GM18511 (cell line): ENCODE measurements around the gene TMEM63B.
A peak's percentile ranks its signal among the peaks of the same experiment; 100 is the strongest.
"Not testable (repeated sequence)": the region's sequence is repeated elsewhere in the genome, so short reads cannot be mapped to it uniquely, and the experiment has no call there.

Experiments
- ATAC-seq: cut with Tn5 transposase; IDR thresholded peaks from one replicate; pipeline ENCODE4 v1.9.1; 2021; ENCODE audit warnings: mild to moderate bottlenecking, moderate library complexity; ENCODE audit not compliant: unreplicated experiment

The TMEM63B gene

DNA sequence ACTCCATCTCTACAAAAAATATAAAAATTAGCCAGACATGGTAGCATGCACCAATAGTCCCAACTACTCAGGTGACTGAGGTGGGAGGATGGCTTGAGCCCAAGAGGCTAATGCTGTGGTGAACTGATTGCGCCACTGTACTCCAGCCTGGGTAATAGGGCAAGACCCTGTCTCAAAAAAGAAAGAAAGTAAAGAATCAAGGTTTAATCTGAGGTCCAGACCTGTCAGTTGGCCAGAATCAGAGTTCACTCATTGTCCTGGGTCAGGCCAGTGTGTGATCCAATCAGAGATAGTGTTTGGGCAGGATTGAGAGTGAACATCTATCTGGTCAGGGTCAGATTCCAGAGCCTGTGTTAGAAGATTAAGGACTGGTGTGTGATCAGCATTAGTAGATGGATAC is 15.5 kb downstream of the TMEM63B start:
- ATAC-seq = no peak

DNA sequence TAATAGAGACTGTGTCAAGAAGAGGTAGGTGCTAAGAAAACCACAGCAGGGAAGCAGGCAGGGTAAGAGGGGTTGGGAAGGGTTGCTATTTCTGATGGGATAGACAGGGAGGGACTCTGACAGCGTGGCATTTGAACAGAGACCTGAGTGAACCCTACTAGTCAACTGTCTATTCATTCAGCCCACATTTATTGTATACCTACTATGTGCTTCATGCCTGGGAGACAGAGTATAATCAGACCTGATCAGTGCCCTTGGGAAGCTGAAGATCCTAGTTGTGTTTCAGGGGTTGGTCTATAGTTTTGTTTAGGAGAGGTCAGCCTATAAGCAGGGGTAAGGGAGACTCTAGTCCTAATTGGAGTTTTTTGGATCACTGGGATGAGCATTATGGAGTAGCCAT is 16.4 kb downstream of the TMEM63B start:
- no peak for ATAC-seq

DNA sequence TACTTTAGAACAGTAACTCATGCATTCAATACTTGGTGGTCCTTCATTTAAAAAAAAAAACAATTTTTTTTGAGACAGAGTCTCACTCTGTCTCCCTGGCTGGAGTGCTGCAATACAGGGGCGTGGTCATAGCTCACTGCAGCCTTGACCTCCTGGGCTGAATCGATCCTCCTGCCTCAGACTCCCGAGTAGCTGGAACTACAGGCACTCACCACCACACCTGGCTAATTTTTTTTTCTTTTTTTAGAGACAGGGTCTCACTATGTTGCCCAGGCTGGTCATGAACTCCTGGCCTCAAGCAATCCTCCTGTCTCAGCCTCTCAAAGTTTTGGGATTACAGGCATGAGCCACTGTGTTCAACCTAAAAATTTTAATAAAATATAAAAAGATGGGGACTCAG is 17.2 kb downstream of the TMEM63B start:
- not testable (repeated sequence) for ATAC-seq

DNA sequence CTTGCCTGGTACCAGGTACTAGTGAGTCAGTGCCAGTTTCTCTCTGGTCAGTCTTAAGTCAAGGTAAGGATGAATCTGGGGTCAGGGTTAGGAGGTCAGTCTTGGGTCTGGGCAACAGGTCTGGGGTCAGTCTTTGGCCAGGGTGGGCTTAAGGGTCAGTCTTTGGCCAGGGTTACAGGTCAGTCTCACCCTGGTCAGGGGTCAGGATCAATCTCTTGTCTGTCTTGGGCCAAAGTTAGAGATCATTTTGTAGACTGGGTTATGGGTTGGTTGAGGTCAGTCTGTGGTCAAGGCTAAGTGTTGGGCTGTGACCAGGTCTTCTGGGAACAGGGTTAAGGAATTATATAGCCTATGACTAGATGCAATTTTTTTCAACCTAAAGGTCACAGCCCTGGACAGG is 18.5 kb downstream of the TMEM63B start:
- no peak for ATAC-seq

DNA sequence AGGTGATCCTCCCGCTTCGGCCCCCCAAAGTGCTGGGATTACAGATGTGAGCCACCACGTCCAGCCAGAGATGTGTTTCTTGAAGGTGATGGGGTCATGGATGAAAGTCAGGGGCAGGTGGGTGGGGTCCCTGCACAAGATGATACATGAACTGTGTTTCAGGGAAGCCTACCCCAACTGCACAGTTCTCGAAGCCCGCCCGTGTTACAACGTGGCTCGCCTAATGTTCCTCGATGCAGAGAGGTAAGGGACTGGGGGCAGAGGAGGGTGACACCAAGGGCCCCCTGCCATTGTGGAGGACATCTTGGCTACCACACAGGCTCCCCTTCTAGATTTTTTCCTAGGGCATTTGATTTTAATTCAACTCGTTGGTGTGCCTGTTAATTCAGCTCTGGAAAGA is 19.3 kb downstream of the TMEM63B start:
- ATAC-seq = no peak

DNA sequence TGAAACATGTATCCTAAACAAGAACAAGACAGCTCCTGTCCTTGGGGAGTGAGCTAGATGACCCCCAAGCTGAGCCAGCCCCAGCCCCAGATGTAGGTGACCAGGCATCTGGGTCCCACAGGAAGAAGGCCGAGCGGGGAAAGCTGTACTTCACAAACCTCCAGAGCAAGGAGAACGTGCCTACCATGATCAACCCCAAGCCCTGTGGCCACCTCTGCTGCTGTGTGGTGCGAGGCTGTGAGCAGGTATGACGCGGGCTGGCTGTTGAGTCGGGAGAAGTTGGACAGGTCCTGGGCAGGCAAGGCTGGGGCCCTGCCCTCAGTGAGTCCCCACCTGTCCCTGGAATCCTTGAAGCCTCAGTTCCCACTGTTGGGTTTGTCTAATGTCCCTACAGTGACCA is 19.9 kb downstream of the TMEM63B start:
- ATAC-seq = no peak

DNA sequence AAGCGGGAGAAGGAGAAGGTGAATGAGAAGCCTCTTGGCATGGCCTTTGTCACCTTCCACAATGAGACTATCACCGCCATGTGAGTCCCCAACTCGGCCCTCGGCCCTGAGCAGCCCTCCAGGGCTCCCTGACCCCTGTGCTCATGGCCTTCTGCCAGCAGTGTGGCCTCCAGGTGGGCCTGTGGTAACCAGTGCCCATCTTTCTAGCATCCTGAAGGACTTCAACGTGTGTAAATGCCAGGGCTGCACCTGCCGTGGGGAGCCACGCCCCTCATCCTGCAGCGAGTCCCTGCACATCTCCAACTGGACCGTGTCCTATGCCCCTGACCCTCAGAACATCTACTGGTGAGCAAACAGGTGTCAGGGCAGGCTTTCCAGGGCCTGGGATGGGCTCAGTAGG is 21.0 kb downstream of the TMEM63B start:
- ATAC-seq = no peak

DNA sequence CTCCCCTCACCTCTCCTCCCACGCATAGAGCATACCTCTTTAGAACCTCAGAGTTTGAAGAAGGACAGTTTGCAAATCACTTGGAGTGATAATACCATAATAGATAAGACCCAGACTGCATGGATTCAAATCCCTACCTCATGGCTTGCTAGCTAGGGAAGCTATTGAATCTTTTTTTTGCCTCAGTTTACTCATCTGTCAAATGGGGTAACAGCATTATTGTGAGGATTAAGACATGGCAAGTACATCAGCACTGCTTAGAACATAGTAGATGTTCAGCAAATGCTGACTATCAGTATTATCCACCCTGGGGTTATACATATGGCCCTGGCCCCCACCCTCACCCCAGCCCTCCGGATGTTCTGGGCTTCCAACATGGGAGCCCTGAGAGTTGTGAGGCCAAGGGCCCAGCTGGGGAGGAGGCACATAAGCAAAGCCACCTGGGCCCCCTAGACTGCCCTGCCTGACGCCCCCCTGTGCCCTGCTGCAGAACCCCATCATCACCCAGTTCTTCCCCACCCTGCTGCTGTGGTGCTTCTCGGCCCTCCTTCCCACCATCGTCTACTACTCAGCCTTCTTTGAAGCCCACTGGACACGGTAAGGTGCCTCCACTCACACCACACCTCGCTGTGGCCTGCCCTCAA is 22.1 kb downstream of the TMEM63B start:
- ATAC-seq = no peak

DNA sequence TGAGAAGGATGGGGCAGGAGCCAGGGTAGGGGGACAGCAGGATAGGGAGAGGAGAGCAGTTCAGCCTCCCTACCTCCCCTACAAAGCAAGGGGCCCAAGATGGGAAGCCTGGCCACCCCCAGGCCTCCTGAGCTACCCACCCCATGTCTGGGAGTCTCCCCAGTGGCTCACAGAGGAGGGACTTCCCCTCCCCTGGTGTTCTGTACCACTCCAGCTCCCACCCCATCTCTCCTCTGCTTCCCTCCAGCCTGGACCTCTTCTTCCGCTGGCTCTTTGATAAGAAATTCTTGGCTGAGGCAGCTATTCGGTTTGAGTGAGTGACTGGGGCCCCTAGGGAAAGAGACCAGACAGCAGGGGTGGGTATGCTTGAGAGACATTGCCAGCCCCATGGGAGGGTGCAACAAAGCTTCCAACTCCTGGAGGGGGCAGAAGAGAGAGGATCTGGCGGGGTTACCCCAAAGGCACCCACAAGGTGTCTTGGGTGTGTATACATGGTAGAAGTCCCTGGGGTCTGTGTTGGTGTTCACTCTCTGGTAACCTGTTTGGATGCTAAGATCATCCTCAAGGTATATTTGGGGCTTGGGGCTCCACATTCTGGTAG is 23.1 kb downstream of the TMEM63B start:
- no peak for ATAC-seq

DNA sequence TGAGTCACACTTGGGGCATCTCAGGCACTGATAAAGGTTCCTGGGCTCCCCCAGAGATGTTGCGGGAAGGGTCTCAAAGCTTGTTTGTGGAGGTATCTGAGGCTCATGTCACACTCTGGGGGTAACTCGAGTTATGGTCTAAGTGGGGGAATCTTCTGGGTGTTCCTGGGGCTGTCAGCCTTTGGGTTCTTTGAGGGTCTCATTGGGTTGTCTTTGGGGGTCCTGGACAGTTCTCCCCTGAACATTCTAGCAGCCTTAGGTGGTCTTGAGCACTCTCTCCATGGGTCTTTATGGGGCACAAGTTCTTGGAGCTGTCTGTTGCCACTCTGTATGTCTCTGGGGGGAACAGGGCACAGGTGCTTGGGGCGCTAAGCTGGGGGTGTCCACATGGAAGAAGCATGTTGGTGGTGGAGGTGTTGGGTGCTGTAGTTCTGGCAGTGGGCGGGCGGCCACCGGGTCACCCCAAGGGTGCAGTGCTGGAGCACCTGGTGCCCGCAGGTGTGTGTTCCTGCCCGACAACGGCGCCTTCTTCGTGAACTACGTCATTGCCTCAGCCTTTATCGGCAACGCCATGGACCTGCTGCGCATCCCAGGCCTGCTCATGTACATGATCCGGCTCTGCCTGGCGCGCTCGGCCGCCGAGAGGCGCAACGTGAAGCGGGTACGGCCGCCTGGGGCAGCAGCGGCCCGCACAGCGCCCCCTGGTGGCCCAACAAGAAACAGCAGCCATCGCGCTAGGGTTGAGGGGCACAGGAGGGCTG is 24.2 kb downstream of the TMEM63B start:
- ATAC-seq = peak; percentile 80

DNA sequence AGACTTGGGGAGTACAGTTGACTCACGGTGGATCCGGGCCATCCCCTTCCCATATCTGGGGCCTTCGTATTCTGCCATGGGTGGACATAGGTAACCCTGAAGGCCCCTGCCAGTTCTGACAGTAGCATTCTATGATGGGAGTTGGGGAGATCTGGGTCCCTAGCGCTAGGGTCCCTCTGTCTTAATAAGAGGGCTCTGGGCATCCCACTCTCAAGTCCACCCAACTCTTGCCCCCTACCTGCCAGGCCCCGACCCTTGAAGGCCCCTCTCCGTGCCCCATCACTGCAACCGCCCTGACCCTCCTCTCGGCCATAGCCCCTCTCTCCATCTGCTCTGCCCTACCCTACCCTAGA is 24.7 kb downstream of the TMEM63B start:
- no peak for ATAC-seq

DNA sequence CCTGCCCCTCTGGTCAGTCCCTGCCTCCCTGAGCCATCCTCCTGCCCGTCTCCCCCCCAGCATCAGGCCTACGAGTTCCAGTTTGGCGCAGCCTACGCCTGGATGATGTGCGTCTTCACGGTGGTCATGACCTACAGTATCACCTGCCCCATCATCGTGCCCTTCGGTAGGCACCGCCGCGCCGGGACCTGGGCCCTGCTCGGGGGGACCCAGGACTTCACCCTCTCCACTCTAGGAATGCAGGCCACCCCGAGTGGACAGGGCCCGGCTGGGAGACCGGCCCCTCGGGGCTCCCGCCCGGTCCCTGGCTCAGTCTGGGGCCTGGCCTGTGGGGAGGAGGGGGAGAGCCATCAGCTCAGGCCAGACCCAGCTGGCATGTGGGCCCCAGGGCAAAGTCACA is 25.2 kb downstream of the TMEM63B start:
- ATAC-seq = no peak

DNA sequence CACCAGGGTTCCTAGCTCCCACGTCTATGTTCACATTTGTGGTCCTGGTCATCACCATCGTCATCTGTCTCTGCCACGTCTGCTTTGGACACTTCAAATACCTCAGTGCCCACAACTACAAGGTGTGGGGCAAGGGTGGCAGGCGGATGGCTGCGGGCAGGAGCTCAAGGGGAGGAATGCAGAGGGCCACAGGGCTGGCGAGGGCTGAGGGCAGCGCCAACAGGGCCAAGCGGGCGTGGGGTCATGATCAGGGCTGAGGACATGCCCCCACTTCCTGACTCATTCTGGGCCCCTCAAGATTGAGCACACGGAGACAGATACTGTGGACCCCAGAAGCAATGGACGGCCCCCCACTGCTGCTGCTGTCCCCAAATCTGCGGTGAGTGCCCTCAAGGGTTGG is 26.7 kb downstream of the TMEM63B start:
- ATAC-seq = no peak

DNA sequence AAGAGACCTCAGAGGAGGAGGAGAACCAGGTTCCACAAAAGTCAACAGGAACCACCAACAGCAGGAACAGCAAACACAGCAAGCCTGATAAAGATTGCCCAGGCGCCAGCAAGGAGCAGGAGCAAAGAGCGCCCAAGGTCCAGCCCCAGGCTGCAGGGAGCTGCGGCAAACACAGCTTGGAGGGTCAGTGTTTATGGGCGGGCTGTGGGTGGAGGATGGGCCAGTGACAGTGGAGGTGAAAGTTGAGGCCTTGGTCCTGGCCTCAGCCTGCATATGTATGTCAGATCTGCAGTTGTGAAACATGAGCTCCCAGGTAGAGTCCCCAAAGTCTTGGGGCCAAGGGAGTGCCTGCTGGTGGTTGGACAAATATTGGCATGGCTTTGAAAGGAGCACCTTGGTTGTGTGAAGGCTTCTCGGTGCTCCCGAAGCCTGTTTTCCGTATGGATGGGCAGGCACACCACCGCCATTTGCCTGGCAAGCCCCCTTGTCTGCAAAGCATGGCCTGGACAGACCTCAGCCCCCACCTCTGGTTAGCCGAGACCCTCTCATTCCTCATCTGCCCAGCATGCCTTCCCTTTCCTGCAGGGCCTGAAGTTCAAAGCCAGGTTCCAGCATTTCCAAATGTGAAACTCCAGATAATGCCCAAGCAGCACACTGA is 29.3 kb downstream of the TMEM63B start:
- ATAC-seq = no peak

DNA sequence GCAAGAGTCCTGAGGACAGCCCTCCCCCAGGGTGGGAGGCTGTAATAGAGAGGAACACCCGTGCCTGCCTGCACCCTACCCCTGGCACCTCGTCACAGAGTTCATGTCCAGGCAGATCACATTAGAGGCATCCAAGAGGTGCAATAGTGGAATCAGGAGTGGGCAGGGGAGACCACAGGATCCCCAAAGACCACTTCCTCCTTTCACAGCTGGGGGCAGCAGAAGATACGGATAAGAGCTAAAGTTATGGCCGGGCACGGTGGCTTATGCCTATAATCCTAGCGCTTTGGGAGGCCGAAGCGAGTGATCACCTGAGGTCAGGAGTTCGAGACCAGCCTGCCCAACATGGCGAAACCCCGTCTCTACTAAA is 29.8 kb downstream of the TMEM63B start:
- no peak for ATAC-seq

DNA sequence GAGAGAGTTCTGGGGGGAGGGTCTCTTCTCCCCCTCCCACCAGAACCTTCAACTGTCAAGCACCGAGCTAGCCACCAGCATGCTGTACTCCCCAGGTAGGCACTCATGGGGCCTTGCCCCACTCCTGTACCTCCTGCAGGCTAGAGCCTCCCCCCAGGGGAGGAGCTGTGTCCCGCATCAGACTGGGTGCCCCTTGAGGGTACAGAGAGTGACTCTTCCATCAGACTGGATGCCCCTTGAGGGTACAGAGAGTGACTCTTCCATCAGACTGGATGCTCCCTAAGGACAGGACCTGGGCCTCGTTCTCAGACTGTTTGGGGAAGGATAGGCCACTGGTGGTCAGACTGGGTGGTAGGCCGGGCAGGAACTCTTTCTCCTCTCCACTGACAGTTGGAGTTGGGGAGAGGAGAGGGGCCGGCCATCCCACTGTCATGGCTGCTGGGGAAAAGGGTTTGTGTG is 31.4 kb downstream of the TMEM63B start, which contains the start of gene CAPN11:
Gene CAPN11, plus strand, starts transcription at position 51 of the 459 bp plus-strand sequence. Its CDS starts 29 bp downstream, at position 80.
- no peak for ATAC-seq

DNA sequence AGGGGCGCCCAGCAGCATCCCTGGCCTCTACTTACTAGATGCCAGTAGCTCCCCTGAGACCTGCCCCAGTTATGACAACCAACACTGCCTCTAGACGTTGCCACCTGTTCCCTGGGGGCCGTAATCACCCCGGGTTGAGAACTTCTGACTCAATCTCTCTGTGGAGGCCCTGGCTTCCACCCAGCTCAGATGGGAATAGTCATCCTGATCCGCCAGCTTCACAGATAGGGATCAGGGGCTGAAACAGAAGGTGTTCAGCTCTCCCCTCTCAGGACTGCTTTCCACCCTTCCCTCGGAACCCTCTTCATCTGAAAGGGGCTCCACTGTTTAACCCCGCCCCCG is 34.6 kb downstream of the TMEM63B start:
- ATAC-seq = no peak

DNA sequence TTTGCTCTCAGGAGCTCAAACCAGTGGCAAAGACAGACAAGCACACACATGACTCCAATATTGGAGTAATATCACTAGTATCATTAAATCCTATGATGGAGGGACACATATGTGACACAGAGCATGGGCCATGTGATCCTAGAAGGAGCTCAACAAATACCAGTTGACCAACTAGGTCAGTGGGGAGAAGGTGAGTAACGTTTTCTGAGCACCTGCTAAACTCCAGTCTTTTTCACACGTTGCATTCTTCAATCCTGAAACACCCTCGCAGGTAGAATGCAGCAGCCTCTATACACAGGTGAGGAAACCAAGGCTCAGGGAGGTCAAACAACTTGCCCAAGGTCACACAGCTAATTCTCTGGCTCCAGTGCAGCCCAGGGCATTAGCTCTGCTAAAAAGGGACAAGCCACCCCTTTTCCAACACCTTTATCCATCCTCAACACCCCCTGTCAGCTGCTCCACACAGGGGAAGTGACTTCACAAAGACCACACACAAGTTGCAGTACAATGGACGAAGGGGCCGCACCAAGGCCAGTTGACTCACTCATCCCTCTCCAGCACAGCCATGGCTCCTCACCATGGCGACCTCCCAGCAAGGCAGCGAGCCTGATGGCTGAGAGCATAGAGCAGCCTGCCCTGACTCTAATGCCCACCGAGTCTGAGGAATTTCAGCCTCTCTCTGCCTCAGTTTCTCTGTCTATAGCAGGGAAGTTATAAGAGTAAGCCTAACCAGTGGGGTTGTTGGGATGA is 35.7 kb downstream of the TMEM63B start:
- ATAC-seq = no peak

DNA sequence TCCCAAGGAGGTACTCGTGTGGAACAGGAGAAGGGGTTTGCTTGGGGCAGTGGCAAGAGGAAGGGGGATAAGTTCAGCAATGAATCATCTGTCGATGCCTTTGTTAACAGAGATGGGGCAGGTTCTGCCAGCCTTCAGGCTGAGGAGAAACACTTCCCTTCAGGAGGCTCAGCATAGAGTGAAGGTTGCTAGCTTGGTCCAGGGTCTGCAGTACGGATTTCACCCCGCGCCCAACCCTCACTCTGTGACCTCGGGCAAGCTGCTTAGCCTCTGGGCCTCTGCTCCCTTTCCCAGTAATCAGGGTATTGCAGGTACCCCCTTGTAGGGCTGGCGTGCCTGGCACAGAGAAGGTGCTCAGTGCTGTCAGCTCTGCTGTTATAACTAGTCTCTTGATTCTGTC is 38.8 kb downstream of the TMEM63B start:
- no peak for ATAC-seq

DNA sequence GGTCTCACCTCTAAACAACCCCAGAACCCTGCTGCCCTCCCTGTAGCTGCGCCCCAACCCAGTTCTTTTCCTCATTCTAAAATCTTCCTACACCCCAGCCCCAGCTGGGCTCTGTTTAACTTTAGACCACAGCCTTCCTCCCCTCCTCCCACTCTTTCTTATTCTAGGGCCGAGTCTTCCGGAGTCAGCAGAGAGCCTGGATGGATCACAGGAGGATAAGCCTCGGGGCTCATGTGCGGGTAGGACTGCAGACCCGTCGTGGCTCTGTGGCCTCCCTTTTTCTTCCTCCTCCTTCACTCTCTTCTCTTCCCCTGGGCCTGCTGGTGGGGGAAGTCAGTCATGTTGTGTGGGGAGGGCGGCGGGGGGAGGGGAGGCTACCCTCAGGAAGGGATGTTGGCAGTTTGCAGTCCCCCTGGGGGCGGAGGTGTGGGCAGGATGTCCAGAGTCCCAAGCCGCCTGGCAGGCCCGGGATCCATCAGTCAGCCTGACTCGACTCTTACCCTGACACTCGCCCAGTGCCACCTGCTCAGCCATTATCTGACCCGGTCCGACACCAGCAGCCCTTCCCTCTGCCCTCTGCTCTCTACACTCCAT is 39.3 kb downstream of the TMEM63B start:
- ATAC-seq = no peak

DNA sequence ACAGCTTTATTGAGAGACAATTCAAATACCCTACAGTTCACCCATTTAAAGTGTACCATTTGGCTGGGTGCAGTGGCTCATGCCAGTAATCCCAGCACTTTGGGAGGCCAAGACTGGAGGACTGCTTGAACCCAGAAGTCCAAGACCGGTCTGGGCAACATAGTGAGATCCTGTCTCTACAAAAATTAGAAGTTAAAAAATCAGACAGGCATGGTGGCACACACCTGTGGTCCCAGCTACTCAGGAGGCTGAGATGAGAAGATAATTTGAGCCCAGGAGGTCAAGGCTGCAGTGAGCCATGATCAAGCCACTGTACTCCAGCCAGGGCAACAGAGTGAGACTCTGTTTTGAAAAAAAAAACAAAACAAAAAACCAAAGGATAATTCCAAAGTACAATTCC is 40.2 kb downstream of the TMEM63B start:
- ATAC-seq = no peak
